Stimulated activated CD8-positive, alpha-beta memory T cell treated with anti-CD3 and anti-CD28 coated beads, Interleukin-7, amount 100 ng/mL, for 48 hours (primary cell): Measurements from ENCODE around the gene MTHFD1L.

Experiments used
- DNase-seq, 2 donors: peaks; one replicate each; pipeline ENCODE4 v3.0.0-alpha.2; 2020; ENCODE audit warnings: low read depth in 1 of 2; ENCODE audit errors: extremely low read depth in 1 of 2

Gene MTHFD1L

DNA sequence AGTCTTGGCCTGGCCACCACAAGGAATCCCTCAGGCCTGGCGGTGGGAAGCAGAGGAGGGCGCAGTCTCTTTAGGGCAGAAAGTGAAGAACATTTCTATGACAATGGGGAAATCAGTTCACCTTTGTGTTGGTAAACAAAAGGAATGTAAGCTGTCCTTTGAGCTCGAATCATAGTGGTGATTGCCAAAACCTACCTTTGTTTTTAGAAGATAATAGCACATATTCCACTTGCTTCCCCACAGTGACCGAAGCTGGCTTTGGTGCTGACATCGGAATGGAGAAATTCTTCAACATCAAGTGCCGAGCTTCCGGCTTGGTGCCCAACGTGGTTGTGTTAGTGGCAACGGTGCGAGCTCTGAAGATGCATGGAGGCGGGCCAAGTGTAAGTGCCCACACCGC is 144.1 kb downstream of the MTHFD1L start:
- no peak for DNase-seq

GRCh38 chr6:151010071-151010470 is 144.6 kb downstream of the MTHFD1L start:
- no peak for DNase-seq

DNA sequence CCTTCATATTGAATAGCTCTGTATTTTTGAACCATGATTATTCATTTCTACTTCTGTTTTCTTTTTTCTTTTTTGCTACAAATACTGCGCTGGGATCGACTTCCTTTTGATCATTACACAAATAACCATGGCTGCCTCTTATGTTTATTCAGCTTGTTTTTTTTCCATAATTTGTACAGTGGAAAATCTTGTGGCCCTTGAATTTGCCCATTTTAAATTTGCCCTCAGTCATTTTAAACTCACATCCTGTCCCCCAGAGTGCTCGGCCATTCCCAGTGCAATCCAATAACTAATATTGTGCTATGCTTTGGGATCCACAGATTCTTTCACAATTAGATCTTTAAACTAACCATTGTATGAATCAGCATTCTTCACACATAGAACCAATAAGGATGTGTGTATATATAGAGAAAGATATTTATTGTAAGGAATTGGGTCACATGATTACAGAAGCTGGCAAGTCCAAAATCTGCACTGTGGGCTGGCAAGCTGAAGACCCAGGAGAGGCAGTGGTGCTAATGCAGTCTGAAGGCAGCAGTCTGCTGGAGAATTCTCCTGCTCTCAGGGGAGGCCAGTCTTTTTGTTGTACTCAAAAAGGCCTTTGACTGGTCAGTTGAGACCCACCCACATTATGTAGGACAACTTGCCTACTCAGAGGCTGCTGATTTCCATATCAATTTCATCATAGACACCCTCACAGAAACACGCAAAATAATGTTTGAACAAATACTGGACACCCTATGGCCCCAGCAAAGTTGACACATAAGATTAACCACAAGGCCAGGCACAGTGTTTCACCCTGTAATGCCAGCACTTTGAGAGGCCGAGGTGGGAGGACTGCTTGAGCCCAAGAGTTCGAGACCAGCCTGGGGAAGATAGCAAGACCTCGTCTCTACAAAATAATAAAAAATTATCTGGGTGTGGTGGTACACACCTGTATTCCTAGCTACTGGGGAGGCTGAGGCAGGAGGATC is 147.1 kb downstream of the MTHFD1L start:
- no peak for DNase-seq

DNA sequence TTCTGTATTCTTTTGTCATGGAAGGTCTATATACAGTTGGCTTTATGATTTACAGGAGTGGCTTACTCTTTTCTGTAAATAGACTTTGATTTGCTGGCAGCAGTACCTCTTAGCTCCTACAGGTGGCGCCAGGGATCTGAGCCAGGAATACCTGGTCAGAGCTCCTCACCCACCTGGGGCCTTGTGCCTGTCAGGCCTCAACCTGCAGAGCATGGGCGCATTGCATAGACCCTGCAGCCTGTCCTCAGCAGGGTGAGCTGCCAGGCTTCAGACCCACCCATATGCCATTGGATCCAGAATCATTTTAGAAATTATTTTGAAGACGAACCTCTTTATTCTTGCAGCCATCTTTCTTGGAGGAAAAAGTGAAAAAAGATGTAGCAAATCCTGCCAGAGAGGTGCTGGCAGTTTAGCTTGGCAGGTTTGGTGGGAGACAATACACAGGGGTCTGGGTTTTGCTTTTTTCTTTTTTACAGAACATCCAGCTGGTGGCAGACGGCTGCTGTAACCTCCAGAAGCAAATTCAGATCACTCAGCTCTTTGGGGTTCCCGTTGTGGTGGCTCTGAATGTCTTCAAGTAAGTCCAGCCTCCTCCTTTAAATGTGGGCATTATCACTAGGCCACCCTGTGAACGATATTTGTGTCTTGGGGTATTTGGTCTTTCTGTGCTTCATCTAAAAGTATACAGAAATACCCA is 149.1 kb downstream of the MTHFD1L start:
- DNase-seq = peak in 1 of 2 donors; percentile 17

DNA sequence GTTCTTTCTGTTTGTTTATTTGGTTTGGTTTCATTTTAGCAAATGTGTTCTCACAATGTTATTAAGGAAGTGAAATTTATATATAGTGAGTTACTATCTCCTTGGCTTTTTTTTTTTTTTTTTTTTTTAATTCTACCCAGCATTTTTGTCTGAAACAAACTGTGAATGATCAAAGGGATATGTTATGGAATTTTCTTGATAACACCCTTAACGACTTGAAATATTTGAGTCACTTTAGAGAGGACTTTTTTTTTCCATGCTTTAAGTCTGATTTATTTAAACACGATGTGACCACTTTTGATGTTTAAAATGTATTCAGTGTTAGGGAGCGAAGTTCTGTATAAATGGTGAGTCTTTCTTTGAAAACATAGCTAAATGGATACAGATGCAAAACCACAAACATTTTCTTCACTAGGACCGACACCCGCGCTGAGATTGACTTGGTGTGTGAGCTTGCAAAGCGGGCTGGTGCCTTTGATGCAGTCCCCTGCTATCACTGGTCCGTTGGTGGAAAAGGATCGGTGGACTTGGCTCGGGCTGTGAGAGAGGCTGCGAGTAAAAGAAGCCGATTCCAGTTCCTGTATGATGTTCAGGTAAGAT is 149.7 kb downstream of the MTHFD1L start:
- no peak for DNase-seq

DNA sequence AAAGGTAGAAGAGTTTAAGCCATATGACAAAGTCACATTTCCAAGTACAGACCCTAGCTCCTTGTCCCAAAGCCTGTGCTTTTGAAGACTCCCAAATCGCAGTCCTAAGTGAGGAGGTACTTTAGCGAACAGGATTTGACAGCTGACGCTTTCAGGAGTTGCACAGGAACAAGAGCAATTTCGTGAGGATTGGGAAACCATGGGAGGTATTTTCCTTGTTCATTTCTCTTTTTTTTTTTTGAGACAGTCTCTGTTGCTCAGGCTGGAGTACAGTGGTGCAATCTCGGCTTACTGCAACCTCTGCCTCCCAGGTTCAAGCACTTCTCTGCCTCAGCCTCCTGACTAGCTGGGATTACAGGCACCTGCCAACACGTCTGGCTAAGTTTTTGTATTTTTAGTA is 150.6 kb downstream of the MTHFD1L start:
- DNase-seq = no peak

DNA sequence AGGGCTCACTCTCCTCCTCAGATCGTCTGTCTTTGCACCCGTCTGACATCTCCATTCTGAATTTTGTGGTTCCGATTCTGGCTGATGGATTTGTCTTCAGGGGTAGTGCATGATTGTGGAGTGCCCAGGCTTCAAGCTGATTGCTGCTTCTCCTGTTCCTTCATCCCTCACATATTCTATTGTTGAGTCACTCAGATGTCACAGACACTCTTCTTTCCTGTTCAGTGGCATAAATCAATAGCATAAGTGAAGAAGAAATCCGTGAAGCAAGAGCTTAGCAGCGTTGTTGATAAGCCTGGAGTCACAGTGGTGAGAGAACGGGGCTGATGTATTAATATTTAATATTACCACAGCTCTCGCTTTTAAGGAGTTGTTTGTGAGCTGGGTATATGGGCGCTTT is 152.5 kb downstream of the MTHFD1L start:
- DNase-seq = no peak

GRCh38 chr6:151018911-151019782 is 153.6 kb downstream of the MTHFD1L start:
- no peak for DNase-seq

GRCh38 chr6:151021896-151022295 is 156.4 kb downstream of the MTHFD1L start:
- DNase-seq = no peak

- DNase-seq = no peak
These were observed 157.0 kb downstream of the MTHFD1L start for GRCh38 chr6:151022492-151022891.

GRCh38 chr6:151023342-151023741 is 157.8 kb downstream of the MTHFD1L start:
- no peak for DNase-seq

- DNase-seq = no peak
These were observed 159.1 kb downstream of the MTHFD1L start for GRCh38 chr6:151024597-151024996.

- no peak for DNase-seq
These were observed 159.6 kb downstream of the MTHFD1L start for GRCh38 chr6:151025076-151025475.

DNA sequence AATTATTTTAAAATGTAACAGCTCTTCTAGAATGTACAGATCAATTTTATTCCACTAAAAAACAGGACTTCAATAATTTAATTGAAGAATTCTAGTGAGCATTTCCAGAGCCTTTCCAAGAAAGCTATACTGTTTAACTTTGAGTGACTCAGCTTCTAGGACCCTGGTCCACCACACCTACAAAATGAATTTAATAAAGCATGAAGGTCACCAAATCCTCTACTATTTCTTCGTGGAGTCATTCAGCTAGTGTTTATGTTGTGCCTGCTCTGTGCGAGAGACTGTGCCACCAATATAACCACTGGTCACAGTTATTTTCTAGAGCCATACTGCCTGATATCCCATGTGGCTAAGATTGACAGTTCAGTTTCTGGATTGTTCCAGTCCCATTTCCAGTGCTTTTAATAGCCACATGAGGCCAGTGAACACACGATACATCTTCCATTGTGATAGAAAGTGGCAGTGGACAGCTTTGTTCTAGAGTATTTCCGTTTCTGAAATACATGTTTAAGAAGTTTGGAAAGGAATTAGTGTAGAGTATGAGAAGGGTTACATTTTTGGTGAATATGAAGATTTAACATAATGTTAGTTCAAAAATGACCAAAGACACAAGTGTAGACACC is 160.7 kb downstream of the MTHFD1L start:
- DNase-seq = no peak

DNA sequence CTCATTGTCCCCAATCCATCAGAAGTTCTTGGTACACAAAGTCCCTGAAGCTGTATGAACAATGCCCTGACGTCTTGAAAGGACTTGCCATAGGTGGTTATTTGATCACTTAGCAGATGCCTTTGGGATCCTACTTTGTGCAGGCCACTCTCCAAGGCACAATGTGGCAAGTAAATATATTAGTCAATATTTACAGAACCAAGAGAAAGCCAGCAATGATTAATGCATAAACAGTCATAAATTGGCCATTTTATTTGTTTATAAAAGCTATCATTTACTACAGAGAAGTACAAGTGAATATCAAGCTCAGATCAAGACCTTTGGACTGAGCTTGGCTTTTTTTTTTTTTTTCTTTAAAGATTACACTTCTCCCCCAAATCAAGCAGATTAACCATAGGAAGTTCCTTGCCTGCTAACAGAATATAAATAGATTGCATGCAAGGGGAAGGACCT is 161.8 kb downstream of the MTHFD1L start:
- no peak for DNase-seq

DNA sequence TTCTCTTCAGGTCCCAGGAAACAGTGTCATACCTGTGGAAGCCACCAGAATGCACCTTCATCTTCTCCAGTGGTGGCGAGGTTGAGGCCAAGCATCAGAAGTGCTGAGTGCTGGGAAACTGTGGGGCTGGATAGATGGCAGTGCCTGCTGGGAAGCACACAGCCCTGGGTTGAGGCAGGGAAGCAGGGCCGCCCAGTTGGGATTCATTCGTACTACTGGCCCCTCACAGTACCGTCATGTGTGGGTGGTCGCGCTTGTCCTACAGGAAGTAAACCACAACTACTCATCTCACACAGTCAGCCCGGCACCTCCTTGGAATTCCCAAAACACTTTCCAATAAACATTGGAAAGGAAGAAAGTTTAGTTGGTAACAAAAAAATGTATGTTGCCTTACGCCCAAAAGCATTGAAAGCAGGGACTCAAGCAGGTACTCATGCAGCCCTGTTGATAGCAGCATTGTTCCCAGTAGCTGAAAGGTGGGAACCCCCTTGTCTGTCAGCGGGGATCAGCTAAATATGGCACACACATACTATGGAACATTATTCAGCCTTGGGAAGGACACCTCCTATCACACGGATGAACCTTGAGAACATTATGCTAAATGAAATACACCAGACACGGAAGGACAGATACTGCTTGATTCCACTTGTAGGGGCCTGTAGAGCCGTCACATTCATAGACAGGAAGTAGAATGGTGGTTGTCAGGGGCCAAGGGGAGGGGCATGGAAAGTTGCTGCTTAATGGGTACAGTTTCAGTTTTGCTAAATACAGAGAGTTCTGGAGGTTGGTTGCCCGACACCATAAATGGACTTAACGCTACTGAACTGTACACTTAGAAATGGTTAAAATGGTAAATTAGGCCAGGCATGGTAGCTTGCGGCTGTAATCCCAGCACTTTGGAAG is 162.7 kb downstream of the MTHFD1L start:
- no peak for DNase-seq

DNA sequence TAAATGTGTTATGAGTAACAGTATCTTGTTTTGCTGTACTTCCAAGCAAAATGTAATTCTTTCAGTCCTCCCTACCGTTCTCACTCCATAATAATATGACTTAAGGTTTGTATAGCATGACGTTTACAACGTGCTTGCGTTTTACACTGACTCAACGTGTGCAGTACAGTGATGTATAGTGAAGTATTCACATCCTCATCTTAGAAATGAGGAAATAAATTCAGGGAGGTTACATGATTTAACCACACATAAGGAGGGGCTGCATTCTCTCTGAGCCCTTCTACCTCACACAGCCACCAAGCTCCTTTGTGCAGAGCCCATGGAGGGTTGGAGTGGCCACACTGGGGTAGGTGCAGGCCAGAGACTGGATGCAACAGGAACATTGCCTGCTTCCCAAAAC is 164.5 kb downstream of the MTHFD1L start:
- no peak for DNase-seq

DNA sequence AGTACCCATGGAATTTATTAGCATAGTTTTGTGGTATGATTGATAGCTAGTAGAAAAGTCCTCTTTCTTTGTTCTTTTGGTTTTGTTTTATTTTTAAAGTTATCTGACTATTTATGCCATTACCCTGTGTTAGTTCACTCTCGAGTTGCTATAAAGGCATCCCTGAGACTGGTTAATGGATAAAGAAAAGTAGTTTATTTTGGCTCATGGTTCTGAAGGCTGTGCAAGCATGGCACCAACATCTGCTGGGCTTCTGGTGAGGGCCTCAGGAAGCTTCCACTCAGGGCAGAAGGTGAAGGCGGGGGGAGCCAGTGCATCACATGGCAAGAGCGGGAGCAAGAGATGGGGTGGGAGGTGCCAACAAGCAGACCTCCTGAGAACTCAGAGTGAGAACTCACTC is 166.5 kb downstream of the MTHFD1L start:
- DNase-seq = no peak
